Measurements from ENCODE around the gene ZBP1.

DNA sequence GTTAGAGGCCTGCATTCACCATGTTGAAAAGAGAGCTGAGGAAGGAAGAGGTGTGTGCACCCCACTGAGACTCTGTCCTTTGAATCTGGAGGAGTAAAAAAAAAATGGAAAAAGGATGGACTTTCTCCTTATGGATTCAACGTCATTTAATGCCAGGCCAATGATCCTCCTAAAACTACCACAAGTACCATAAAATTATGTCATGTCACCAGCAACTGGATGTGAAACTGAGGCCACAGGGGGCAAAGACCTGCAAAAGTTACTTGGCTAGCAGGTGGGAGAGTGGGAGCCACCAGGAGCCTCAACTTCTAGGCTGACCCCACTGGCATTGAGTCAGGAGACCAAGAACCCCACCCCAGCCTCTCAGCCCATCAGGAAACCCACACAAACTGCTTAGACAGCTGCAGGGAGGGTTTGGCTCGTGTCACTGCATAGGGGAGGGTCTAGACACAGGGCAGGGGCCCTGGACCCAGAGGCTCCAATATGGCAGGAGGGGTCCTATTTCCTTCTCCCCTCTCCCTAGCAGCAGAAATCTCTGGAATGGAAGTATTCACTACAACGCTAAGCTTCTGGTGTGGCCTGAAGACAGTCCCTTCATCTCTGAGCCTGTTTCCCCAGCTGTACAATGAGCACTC is 48.3 kb downstream of the ZBP1 start:
- TF ChIP-seq, protein P1, sequence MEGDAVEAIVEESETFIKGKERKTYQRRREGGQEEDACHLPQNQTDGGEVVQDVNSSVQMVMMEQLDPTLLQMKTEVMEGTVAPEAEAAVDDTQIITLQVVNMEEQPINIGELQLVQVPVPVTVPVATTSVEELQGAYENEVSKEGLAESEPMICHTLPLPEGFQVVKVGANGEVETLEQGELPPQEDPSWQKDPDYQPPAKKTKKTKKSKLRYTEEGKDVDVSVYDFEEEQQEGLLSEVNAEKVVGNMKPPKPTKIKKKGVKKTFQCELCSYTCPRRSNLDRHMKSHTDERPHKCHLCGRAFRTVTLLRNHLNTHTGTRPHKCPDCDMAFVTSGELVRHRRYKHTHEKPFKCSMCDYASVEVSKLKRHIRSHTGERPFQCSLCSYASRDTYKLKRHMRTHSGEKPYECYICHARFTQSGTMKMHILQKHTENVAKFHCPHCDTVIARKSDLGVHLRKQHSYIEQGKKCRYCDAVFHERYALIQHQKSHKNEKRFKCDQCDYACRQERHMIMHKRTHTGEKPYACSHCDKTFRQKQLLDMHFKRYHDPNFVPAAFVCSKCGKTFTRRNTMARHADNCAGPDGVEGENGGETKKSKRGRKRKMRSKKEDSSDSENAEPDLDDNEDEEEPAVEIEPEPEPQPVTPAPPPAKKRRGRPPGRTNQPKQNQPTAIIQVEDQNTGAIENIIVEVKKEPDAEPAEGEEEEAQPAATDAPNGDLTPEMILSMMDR (IDR thresholded peaks at IDR 0.05): no peak
- TF ChIP-seq POLR2A (IDR thresholded peaks at IDR 0.05) (no peak), POLR2AphosphoS5 (IDR thresholded peaks at IDR 0.05) (no peak)

Measured in breast epithelium (tissue), 3 donors.